HEK293 (cell line): Measurements from ENCODE around the gene DCTN2.

Source experiments
- ZBTB20 ChIP-seq: fragments of 450-650 bp; formaldehyde crosslinking; IDR thresholded peaks from 2 replicates; pipeline ENCODE4 v1.5.1; 2016; ENCODE audit warnings: missing biosample characterization, missing genetic modification characterization
- TF ChIP-seq, protein P1 (sequence below): fragments of 450-650 bp; formaldehyde crosslinking; IDR thresholded peaks from 2 replicates; pipeline ENCODE4 v1.5.1; 2016; ENCODE audit warnings: missing biosample characterization, missing genetic modification characterization

DNA sequence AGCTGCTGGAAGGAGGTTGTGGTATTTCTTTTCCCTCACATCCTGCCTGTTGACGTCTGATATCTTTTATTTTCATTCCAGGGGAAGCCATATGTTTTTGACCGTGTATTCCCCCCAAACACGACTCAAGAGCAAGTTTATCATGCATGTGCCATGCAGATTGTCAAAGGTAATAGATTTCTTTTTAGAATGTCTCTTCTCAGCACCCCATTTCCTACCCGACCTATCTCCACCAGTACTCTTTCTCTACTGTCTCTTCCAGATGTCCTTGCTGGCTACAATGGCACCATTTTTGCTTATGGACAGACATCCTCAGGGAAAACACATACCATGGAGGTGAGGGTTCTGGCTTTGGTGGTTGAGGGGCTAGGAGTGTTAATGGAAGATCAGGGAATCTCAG lies 16.4 kb upstream of the DCTN2 start:
- TF ChIP-seq ZBTB20 (tag by site-specific recombination) = no peak
- TF ChIP-seq, protein P1, sequence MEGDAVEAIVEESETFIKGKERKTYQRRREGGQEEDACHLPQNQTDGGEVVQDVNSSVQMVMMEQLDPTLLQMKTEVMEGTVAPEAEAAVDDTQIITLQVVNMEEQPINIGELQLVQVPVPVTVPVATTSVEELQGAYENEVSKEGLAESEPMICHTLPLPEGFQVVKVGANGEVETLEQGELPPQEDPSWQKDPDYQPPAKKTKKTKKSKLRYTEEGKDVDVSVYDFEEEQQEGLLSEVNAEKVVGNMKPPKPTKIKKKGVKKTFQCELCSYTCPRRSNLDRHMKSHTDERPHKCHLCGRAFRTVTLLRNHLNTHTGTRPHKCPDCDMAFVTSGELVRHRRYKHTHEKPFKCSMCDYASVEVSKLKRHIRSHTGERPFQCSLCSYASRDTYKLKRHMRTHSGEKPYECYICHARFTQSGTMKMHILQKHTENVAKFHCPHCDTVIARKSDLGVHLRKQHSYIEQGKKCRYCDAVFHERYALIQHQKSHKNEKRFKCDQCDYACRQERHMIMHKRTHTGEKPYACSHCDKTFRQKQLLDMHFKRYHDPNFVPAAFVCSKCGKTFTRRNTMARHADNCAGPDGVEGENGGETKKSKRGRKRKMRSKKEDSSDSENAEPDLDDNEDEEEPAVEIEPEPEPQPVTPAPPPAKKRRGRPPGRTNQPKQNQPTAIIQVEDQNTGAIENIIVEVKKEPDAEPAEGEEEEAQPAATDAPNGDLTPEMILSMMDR = no peak
